Measurements from ENCODE around the gene CD6. TPM values are rescaled to one million over a fixed set of nuclear protein-coding genes. Genes with fewer than 3 reads are reported as not detected.
A peak's percentile ranks its signal among the peaks of the same experiment; 100 is the strongest.

CD6 gene
- not detected in 2 replicates for total RNA-seq (2014; rRNA removed; shearing (Covaris generic))

- in situ Hi-C loops (cut with HindIII; ENCODE audit: low sequenced_read_pairs): no loop called here
- no peak for DNase-seq (ENCODE audit: low spot score)
Measured at GRCh38 chr11:60971520-60971919, at the start of gene CD6. Gene CD6, plus strand, starts transcription at chr11:60971680. Its CDS starts 186 bp downstream, at chr11:60971866.

GRCh38 chr11:60921777-60922335 is 49.6 kb upstream of the CD6 start:
- no peak for DNase-seq (ENCODE audit: low spot score)
- in situ Hi-C loops (cut with HindIII; ENCODE audit: low sequenced_read_pairs): no loop called here

GRCh38 chr11:60922906-60923305 is 48.6 kb upstream of the CD6 start:
- in situ Hi-C loops (cut with HindIII; ENCODE audit: low sequenced_read_pairs): no loop called here
- DNase-seq (ENCODE audit: low spot score): no peak

GRCh38 chr11:60923326-60923725 is 48.2 kb upstream of the CD6 start:
- DNase-seq (ENCODE audit: low spot score): peak; percentile 60

GRCh38 chr11:60923800-60924109 is 47.7 kb upstream of the CD6 start:
- in situ Hi-C loops (cut with HindIII; ENCODE audit: low sequenced_read_pairs): no loop called here
- no peak for DNase-seq (ENCODE audit: low spot score)

More at GRCh38 chr11:60923326-60923725, 48.2 kb upstream of the CD6 start:
- in situ Hi-C loops (cut with HindIII; ENCODE audit: low sequenced_read_pairs): no loop called here

GRCh38 chr11:60924110-60924905 is 47.2 kb upstream of the CD6 start, which contains the start of gene TMEM132A:
Gene TMEM132A, plus strand, starts transcription at chr11:60924460. Its CDS starts 174 bp downstream, at chr11:60924634.
- in situ Hi-C loops (cut with HindIII; ENCODE audit: low sequenced_read_pairs): no loop called here
- DNase-seq (ENCODE audit: low spot score): peak; percentile 90

GRCh38 chr11:60924906-60925853 is 46.3 kb upstream of the CD6 start:
- in situ Hi-C loops (cut with HindIII; ENCODE audit: low sequenced_read_pairs): no loop called here

GRCh38 chr11:60925868-60926267 is 45.6 kb upstream of the CD6 start:
- in situ Hi-C loops (cut with HindIII; ENCODE audit: low sequenced_read_pairs): no loop called here
- DNase-seq (ENCODE audit: low spot score): no peak

More at GRCh38 chr11:60924906-60925853, 46.3 kb upstream of the CD6 start:
- DNase-seq (ENCODE audit: low spot score): peak; percentile 47

GRCh38 chr11:60926500-60926899 is 45.0 kb upstream of the CD6 start:
- in situ Hi-C loops (cut with HindIII; ENCODE audit: low sequenced_read_pairs): no loop called here
- DNase-seq (ENCODE audit: low spot score): peak; percentile 78

- in situ Hi-C loops (cut with HindIII; ENCODE audit: low sequenced_read_pairs): no loop called here
- no peak for DNase-seq (ENCODE audit: low spot score)
Measured at GRCh38 chr11:60927061-60927592, 44.4 kb upstream of the CD6 start.

GRCh38 chr11:60927600-60927999 is 43.9 kb upstream of the CD6 start:
- DNase-seq (ENCODE audit: low spot score): no peak
- in situ Hi-C loops (cut with HindIII; ENCODE audit: low sequenced_read_pairs): no loop called here

- DNase-seq (ENCODE audit: low spot score): no peak
- in situ Hi-C loops (cut with HindIII; ENCODE audit: low sequenced_read_pairs): no loop called here
Measured at GRCh38 chr11:60928563-60929001, 42.9 kb upstream of the CD6 start.

- no peak for DNase-seq (ENCODE audit: low spot score)
- in situ Hi-C loops (cut with HindIII; ENCODE audit: low sequenced_read_pairs): no loop called here
Measured at GRCh38 chr11:60929764-60930163, 41.7 kb upstream of the CD6 start.

GRCh38 chr11:60930394-60930793 is 41.1 kb upstream of the CD6 start:
- no peak for DNase-seq (ENCODE audit: low spot score)
- in situ Hi-C loops (cut with HindIII; ENCODE audit: low sequenced_read_pairs): no loop called here

- DNase-seq (ENCODE audit: low spot score): no peak
- in situ Hi-C loops (cut with HindIII; ENCODE audit: low sequenced_read_pairs): no loop called here
Measured at GRCh38 chr11:60931917-60932316, 39.6 kb upstream of the CD6 start.

GRCh38 chr11:60932605-60933356 is 38.7 kb upstream of the CD6 start:
- DNase-seq (ENCODE audit: low spot score): no peak
- in situ Hi-C loops (cut with HindIII; ENCODE audit: low sequenced_read_pairs): no loop called here

- DNase-seq (ENCODE audit: low spot score): no peak
- in situ Hi-C loops (cut with HindIII; ENCODE audit: low sequenced_read_pairs): no loop called here
Measured at GRCh38 chr11:60933416-60934123, 37.9 kb upstream of the CD6 start.

- in situ Hi-C loops (cut with HindIII; ENCODE audit: low sequenced_read_pairs): no loop called here
- no peak for DNase-seq (ENCODE audit: low spot score)
Measured at GRCh38 chr11:60934124-60934789, 37.2 kb upstream of the CD6 start.

Measured in G401 (cell line).